Superior temporal gyrus (tissue), 1 donor: ENCODE data around the gene CORO1C.
"Not testable (repeated sequence)": the region's sequence is repeated elsewhere in the genome, so short reads cannot be mapped to it uniquely, and the experiment has no call there.

Experiments
- DNase-seq: peaks from one replicate; pipeline ENCODE4 v3.0.0-alpha.2; 2016; ENCODE audit errors: extremely low spot score

Gene CORO1C

DNA sequence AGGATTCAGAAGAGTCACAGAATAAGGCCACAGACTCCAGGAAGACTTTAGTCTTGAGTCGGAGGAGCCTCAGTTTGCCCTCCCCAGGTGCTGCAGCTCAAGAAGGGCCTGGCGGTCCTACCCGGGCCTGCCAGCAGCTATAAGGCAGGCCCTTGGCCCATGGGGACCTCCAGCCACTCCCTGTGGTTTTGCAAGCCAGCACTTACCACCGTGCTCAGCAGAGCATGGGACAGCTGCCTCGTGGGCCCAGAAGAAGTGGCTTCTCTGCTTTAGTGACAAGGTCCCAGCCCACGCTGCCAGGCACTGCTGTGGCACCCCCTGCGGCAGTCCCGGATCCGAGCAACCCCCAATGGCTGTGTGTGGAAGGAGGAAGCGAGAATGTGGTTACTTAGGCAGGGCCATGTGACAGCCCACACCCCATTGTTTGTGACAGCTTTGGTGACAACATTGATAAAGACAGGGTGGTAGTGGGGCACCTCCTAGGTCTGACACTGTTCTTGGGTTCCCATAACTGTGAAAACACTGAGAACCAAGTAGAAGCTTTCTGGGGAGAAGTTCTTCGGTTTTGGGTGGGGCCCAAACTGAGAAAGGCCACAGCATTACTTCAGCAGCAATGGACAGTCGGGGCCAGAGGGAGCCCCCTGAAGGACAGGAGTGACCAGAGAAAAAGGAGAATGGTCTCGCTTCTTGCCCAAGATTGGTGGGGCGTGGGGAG lies 97.6 kb downstream of the CORO1C start, which contains the start of gene SELPLG:
Gene SELPLG (minus strand): TSS at position 361 of the 715 bp plus-strand sequence. CDS start 9,587 bp downstream, outside the sequence.
- no peak for DNase-seq

DNA sequence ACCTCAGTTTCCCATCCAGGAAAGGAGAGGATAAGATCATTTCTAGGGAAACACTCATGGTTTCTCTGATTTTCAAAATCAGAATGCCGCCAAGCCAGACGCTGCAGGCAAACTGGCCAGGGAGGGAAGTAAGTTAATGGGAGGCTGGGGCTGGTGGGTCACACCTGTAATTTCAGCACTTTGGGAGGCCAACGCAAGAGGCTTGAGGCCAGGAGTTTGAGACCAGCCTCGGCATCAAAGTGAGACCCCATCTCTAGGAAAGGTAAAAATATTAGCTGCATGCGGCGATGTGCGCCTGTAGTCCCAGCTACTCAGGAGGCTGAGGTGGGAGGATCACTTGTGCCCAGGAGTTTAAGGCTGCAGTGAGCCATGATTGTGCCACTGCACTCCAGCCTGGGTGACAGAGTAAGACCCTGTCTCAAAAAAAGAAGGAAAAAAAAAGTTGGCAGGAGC lies 98.2 kb downstream of the CORO1C start:
- DNase-seq, result no peak

DNA sequence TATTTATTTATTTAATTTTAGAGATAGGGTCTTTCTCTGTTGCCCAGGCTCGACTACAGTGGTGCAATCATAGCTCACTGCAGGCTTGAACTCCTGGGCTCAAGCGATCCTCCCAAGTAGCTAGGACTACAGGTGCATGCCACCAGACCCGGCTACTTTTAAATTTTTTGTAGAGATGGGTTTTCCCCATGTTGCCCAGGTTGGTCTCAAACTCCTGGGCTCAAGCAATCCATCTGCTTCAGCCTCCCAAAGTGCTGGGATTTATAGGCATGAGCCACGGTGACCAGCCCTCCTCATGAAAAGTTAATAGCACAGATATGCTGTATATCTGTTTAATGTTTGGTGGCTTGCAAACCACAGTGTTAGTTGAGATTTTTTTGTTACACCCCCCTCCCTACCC lies 100.1 kb downstream of the CORO1C start:
- not testable (repeated sequence) for DNase-seq

- DNase-seq, result no peak
These were observed 100.7 kb downstream of the CORO1C start for GRCh38 chr12:108630481-108631207.

GRCh38 chr12:108629824-108630476 lies 101.4 kb downstream of the CORO1C start:
- DNase-seq, result no peak

DNA sequence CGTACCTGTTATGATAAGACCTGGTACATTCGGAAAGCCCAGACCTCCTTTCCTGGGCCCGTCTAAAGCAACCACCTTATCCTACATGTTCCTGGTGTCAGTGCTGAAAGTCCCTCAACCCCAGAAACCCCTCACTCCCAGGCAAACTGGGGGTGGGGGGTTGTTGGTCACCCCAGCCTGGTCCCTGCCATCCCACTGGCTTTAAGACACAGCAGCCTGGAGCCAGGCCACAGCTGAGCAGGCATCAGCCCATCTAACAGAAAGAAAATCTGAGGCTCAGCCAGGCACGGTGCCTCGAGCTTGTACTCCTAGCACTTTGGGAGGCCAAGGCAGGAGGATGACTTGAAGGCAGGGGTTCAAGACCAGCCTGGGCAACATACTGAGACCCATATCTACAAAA lies 102.2 kb downstream of the CORO1C start:
- no peak for DNase-seq

DNA sequence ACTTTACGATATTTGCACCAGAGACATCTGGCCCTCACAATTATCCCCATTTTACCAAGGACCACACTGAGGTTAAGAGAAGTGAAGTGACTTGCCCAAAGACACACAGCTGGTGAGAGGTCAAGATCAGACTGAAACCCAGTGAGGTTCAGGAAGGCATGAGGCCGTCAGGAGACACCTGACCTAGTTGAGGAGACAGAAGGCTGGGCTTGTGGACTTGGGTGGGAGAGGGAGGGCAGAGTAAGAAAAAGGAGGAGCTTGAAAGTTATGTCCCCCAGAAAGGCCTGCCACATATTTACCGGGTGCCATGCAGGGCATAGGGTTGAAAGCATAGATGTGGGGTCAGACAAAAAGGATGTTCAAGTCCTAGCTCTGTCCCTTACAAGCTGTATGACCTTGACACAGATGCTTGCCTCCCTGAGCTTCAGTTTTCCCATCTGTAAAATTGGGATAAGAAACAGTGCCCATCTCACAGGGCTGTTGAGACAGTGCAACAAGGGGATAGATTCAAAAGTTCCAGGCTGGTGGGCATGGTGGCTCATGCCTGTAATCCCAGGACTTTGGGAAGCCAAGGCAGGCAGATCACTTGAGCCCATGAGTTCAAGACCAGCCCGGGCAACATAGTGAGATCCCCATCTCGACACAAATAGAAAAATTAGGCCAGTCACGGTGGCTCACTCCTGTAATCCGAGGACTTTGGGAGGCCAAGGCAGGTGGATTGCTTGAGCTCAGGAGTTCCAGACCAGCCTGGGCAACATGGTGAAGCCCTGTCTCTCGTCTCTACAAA lies 104.0 kb downstream of the CORO1C start:
- DNase-seq, result no peak

- DNase-seq, result no peak
These were observed 106.1 kb downstream of the CORO1C start for GRCh38 chr12:108625228-108625627.

DNA sequence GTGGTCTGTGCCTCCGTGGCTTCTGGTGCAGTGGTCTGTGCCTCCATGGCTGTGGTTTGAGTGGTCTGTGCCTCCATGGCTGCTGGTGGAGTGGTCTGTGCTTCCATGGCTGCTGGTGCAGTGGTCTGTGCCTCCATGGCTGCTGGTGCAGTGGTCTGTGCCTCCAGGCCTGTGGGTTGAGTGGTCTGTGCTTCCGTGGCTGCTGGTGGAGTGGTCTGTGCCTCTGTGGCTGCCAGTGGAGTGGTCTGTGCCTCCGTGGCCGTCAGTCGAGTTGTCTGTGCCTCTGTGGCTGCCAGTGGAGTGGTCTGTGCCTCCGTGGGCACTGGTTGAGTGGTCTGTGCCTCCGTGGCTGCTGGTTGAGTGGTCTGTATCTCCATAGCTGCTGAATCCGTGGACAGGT lies 107.7 kb downstream of the CORO1C start:
- DNase-seq, result no peak

DNA sequence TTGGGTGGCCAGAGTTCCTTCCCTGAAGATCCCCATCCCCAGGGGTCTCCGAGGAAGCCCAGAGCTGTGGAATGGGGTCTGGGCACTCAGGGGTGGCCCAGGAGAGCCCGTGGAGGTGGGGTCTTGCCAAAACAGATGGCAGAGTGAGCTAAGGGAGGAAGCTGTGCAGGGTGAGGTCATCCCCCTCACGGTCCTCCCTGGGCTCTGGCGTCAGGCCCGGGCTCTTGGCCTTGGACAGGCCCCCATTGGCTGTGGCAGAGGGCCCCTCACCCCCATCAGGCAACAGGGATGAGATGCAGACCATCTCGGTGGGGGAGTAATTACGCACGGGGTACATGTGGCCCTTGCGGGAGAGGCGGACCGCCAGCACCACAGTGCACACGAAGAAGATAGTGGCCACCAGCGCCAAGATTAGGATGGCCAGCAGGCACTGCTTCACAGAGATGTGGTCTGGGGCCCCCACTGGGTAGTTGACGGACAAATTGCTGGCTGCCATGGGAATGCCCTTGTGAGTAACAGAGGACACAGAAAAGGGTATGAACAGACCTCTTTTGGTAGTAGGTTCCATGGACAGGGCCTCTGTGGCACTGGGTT lies 108.3 kb downstream of the CORO1C start:
- no peak for DNase-seq

DNA sequence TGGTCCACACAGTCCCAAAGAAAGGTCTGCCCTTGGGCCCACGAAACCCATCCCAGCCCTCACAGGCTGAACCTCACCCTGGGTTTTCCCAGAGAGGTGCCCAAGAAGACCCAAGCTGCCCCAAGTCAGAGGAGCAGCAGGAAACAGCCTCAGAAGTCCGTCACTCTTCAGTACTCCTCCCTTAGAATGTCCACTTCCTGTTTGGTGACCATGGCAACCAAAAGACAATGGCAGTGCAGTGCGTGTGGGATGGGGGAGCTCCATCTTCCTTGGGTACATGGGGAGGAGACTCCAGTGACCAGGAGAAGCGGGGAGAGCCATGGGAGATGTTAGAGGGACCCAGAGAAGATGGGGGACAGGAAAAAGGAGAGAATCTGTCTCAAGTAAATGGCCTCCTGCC lies 108.9 kb downstream of the CORO1C start:
- DNase-seq, result no peak

DNA sequence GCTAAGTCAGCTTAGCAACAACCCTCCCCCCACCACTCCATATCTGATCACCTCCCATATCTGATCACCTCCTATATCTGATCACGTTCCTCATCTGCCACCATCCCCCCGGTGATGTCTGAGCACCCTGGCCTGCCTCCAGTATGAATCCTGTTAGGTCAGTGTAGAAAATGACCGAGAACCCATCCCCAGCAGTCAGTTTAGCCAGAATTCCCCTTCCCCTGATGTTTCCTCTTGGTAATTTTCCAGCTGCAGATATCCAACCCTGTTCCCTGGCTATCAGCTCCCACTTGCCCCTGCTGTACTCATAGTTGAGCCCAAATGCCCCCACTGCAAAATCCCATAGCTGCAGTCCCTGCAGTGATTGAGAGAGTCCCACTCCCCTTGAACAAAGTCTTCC lies 110.2 kb downstream of the CORO1C start:
- DNase-seq, result no peak

- no peak for DNase-seq
These were observed 111.0 kb downstream of the CORO1C start for GRCh38 chr12:108620236-108620879.

DNA sequence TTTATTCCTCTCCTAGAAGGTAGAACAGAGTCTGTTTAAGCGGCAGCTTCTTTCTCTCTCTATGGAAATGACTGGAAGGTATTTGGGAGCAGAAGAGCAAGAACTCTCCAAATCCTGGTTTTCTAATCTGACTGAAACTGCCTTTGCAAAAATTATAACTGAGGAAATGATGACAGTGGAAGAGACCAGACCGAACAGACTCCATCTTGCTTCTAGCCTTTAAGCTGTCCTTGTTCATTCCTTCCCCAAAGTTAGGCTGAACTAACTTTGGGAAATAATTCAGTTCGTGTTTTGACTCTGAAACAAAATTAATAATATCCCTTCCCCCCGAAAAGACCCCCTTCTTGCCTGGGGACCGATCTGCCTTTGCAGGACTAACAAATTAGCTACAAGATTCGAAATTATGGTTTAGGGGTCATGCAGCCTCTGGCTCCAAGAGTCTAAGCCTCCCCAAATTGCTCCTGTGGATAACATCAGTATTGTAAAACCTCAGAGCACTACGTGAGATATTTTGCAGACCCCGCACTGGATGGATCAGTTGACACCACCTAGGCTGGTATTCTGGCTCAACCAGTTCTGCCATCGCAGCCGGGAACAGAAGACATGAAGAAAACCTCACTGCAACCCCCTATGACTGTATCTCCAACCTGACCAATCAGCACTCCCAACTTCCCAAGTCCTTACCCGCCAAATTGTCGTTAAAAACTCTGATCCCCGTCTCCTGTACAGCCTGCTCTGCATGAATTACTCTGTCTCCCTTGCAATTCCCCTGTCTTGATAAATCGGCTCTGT lies 111.8 kb downstream of the CORO1C start:
- no peak for DNase-seq

DNA sequence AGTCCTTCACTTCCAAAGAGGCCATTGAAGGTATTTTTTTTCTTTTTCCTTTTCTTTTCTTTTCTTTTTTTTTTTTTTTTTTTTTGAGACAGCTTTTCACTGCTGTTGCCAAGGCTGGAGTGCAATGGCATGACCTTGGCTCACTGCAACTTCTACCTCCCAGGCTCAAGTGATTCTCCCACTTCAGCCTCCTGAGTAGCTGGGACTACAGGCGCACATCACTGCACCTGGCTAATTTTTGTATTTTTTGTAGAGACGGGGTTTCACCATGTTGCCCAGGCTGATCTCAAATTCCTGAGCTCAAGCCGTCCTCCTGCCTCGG lies 112.4 kb downstream of the CORO1C start:
- DNase-seq, result not testable (repeated sequence)

DNA sequence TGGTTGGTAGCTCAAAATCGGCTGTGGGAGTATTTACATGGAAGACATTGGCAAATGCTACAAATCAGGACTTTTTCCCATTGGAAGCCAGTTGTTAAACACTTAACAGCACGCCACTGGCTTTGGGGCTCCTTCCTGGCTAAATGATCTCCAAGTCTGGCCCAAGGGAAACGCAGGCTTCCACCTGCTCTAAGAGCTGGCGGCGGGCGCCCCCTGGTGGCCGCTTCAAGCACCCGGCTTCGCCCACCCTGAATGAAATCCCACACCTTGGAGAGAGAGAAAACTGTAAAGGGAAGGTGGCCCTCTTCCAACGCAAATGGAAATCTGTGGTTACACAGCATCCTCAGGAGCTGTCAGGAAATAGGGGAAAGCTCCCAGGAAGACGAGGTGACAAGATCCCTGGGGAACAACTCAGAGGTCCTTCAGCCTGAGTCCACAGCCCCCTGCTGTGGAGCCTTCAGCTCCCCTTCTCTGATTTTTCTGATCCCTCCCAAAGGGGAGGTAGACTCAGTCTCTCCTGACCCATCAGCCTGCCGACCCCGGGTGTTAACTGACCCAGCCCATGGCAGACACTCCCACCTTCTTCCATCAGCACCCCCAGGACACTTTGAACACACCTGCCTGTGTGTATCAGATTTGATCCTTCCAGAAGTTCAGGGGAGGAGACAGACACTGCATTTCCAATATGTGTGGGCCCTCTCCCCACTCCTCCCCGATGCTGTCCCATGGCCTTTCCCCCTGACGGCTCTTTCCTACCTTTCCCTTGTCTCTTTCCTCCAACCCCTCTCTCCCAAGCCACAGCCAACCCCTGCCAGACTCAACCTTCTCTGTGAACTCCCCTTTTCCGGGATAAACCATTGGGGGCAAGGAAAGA lies 113.0 kb downstream of the CORO1C start:
- DNase-seq, result peak; percentile 89

DNA sequence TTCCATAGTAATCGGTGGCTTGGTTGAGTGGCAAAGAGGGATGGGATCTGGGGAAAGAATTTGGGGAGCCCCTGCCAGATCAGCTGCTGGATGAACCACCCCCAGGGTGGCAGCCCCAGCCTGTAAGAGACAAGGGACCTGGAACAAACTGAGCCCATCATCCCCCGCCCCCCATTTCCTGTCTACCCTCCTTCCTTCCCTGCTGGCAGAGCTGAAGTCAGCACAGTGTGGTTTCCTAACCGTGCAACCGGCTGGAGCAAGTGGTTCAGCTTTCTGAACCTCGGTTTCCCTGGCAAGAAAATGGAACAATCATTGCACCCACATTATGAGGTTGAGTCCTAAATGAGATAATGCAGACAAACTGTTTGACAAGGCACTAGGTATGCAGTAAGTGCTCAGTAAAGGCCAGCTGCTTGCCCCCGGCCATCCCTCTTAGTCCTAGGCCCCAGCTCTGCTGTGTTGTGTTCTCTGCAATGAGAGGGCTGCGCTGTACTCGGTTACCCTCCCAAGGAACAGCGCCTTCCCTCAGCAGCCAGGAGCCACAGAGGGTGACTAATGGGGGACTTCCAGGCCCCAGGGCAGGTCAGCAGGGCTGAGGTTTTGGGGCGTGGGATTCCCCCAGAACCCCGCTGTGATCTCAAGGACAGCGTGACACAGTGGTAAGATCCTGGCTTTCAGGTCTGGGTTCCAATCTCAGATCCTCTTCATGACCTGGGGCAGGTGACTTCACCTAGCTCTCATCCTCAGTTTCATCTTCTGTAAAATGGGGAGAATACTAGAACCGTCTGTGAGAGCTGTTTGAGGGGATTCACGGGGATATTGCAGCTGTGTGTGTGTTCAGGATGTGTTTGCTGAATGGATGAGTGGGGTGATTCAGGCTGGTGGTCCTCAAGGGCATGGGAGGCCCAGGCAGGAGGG lies 114.1 kb downstream of the CORO1C start:
- DNase-seq, result no peak

GRCh38 chr12:108616359-108616758 lies 115.0 kb downstream of the CORO1C start:
- no peak for DNase-seq
